T-helper 1 cell (primary cell): Measurements from ENCODE around the gene SIGLEC8.
A peak's percentile ranks its signal among the peaks of the same experiment; 100 is the strongest.
"Not testable (repeated sequence)": the region's sequence is repeated elsewhere in the genome, so short reads cannot be mapped to it uniquely, and the experiment has no call there.

Experiments
- DNase-seq, 5 donors: peaks; one replicate each; pipeline ENCODE4 v3.0.0-alpha.2; 2012 to 2020
- total RNA-seq, 4 donors: gene quantifications; one replicate each; lab custom pipeline; 2026; lab: John Stamatoyannopoulos, UW

The SIGLEC8 gene
- total RNA-seq = 0 to 0.08 (median 0) reads per million in 4 donors

- DNase-seq = no peak
These were observed at the start of gene SIGLEC8 for GRCh38 chr19:51458051-51458645. TSS of gene SIGLEC8 (minus strand) at chr19:51458454. CDS start at chr19:51458387, 67 bp downstream.

DNA sequence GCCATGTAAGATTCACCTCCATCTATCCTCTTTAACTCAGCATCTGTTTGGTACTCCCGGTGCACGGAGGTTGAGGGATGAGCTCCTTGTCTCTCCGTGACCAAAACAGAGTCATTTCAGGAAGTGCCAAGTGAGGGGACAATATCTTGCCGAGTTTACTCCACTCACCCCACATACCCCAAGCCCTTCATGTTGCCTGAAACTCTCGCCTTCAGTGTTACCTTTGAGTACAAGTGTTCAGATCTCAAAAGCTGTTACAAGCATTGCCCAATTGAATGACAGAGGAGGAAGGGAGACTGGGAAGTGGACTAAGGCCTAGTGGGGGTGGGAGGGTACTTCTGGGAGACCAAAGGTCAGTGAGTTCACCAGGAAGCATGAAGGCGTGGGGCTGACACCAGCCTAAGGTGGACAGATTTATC, 49.4 kb upstream of the SIGLEC8 start:
- no peak for DNase-seq

DNA sequence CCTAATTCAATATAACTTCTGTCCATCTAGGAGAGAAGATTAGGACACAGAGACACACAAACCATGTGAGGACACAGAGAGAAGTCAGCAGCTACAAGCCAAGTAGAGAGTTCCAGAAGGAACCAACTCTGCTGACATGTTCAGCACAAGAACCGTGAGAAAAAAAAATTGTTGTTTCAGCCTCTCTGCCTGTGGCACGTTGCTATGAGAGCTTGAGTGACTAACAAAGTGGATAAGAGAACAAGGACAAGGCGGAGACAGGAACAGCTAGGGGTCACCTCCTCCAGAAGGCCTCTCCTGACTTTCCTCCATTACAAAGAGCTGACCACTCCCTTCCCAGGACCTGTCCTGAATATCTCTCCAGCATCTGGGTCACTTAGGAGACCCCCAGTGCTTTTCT, 48.9 kb upstream of the SIGLEC8 start:
- no peak for DNase-seq

DNA sequence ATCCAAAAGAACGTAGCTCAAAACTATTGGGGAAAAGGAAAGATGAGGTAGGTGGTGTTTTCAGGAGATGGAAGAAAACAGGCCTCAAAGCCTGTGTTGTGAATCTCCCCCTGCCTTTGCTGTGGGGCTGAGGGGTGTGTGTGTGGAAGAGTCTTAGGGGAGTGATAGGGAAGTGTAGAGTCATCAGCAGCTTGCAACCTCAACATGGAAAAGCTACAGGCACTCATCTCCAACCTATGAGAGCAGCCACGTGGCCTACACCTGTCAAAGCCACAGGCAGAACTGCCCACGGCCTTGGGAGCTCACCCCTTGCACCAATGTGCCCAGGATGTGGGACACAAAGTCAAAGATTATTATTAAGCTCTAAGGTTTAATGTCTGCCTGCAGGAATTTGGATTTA, 47.6 kb upstream of the SIGLEC8 start:
- no peak for DNase-seq

- no peak for DNase-seq
These were observed 45.6 kb upstream of the SIGLEC8 start for GRCh38 chr19:51503896-51504295.

DNA sequence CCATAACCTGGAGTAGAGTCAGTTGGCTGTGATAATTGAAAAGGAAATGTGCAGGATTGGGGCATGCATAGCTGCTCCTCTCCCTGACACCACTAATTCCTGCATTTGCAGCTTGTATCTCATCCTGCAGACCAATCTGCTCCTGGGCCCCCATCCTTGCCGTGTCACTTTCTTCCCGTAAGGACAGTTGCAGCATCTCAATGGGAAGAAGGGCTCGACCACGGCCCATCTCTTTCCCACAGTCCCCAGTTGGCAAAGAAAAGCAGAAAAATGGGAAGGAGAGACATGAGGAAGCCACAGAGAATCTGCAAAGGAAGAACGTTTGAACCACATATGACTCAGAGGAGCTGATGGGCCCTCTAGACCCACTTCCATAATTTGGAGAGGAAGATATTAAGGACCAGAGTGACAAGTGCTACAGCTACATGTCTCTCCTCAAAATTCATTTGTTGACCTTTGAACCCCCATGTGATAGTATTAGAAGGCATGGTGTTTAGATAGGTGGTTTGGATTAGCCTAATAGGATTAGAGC, 45.1 kb upstream of the SIGLEC8 start:
- no peak for DNase-seq

GRCh38 chr19:51501594-51502263, 43.5 kb upstream of the SIGLEC8 start, which contains the start of gene SIGLEC12:
TSS of gene SIGLEC12 (minus strand) at chr19:51501800. CDS start at chr19:51501733, 67 bp downstream.
- peak in 1 of 5 donors; percentile 52 for DNase-seq

DNA sequence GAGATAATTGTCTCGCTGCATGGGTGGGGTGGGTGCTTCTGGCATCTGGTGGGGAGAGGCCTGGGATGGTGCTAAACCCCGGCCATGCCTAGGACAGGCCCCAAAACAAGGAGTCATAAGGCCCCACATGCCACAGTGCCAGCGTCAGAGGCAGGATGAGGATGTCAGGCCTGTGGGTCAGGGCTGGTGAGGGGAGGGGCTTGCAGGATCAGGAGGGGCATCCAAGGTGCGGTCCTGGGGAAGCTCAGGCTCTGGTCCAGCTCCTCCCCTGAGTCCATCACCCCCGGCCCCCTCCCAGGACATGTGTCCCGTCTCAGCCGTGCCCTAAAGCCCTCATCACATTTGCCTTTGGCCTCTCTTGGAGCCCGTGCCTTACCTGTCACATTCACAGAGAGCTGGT, 42.7 kb upstream of the SIGLEC8 start:
- DNase-seq = not testable (repeated sequence)

- DNase-seq = no peak
These were observed 39.4 kb upstream of the SIGLEC8 start for GRCh38 chr19:51497666-51498065.

- no peak for DNase-seq
These were observed 35.5 kb upstream of the SIGLEC8 start for GRCh38 chr19:51493776-51494175.

DNA sequence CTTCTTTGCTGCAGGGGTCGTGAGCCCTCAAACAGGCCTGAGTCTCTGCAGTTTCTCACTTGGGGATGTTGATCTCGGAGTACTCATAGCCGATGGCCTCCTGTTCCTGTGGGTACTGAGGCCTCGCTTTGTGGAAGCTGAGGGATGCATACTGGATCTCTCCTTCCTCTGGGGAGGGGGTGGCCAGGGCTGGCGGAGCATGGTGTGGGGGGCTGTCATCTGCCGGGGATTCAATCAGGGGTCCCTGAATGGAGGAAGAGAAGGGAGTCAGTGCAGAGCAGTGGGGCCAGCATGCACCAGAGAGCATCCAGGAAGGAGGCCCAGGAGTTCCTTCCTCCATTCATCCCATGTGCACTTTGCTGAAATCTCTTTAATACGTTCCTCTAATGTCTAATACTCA, 33.3 kb upstream of the SIGLEC8 start:
- DNase-seq = no peak

GRCh38 chr19:51490676-51491075, 32.4 kb upstream of the SIGLEC8 start:
- DNase-seq = no peak

- no peak for DNase-seq
These were observed 30.9 kb upstream of the SIGLEC8 start for GRCh38 chr19:51489113-51489512.

- no peak for DNase-seq
These were observed 30.2 kb upstream of the SIGLEC8 start for GRCh38 chr19:51488491-51488890.

DNA sequence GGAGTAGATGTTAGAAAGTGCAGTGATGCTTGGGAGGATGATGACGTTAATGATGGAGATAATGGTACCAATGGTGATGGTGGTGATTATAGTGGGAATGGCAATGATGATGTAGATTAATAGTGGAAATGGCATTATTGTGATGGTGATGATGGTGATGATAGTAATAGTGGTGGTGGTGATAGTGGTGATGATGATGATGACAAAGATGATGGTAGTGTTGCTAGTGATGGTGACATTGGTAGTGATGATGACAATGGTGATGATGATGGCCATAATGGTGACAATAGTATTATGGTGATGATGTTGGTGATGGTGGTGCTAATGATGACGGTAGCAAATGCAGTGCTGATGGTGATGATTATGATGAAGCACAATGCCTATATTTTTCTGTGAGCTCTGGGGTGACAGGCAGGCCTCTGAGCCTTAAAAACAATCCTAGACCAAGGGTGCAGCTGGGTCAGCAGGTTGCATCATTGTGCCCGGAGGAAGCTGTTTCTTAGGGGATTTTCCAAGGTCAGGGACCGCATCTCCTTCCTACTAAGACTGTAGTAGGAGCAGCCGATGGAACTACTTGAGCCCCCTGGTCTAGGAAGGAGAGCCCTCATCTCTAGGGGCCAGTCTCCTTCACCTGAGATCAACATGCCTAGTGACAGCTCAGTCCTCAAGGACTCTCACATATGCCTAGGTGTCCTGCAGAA, 27.9 kb upstream of the SIGLEC8 start:
- DNase-seq = no peak

DNA sequence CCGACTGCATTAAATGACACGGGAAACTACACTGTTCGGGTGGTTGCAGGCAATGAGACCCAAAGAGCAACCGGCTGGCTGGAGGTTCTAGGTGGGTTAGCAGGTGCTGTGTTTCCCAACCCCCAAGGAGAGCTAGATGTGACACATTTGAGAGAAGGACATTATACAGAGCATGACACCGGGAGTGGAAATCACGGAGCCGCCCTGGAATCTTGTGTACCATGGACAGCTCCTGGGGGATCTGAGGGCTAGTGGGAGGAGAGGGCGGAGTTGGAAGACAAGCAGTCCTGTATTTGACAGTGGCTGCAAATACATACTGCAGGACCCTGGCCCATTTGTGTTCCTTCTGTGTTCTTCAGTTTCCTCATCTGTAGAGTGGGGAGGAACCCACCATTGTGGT, 22.3 kb upstream of the SIGLEC8 start:
- no peak for DNase-seq

GRCh38 chr19:51479531-51480331, 21.5 kb upstream of the SIGLEC8 start:
- DNase-seq = no peak

GRCh38 chr19:51478381-51479234, 20.4 kb upstream of the SIGLEC8 start, which contains the start of gene CEACAM18:
TSS of gene CEACAM18 (plus strand) at chr19:51478539.
- DNase-seq = no peak

DNA sequence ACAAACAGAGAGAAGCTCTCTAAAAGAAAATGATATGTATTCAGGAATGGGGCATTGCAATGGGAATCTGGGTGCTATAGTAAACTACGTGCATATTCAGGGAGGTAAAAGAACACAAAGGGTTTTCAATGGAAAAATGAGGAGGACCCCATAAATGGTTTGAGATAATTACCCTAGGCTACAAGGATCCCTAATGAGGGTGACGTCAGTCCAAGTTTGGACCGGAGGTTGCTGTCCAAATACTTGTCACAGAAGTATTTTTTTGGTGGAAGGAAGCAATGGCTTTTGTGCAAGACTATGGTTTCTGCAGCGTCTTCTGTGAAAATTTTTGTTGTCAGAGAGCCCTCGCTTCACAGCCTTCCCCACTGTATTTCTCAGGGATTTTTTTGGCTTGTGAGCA, 19.1 kb upstream of the SIGLEC8 start:
- DNase-seq = no peak

- no peak for DNase-seq
These were observed 17.9 kb upstream of the SIGLEC8 start for GRCh38 chr19:51476164-51476563.

DNA sequence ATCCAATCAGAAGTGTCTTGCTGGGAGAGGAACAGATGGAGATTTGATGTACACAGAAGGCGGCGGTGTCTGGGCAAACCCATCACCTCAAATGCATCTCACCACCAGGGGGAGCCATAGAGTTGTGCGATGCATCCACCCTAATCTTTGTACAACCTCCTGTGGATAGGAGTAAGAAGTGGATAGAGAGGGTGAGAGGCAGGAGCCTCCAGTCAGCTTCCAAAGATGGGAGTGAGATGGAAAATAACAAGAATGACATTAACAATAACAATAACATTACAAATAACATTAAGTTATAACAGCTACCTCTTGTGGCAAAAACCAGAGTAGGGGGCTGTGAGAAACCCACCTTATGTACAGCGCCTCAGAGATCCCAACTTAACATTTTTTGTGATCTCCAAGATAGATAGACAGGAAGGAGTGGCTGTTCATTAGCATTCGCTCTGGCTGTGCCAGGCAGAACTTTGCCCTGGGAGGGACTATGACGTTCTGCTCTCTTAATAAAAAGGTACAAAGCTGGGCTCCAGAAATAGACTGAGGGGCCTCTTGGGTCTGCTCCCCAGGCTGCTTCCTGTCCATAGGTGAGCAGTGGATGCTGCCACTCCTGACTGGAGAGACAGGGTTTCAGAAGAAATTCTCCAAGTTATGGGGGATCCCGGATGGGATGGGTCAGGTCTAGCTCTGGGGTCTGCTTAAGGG, 14.9 kb upstream of the SIGLEC8 start:
- peak; percentile 47 to 76 (median 60) for DNase-seq
